MM.1S (cell line): Measurements from ENCODE around the gene NBAS.

Experiments
- EZH2 ChIP-seq: fragments of 300-600 bp; sonication (generic); optimal IDR thresholded peaks from 2 replicates; pipeline ENCODE3; 2017; ENCODE audit warnings: low read depth, mild to moderate bottlenecking, antibody characterized with exemption, low read length, mixed read lengths
- EZH2phosphoT487 ChIP-seq: fragments of 300-600 bp; sonication (generic); IDR thresholded peaks from 2 replicates; pipeline ENCODE4 v1.6.1; 2018; ENCODE audit warnings: antibody characterized with exemption, low read length
- TF ChIP-seq, protein P1 (sequence below): fragments of 300-600 bp; sonication (generic); IDR thresholded peaks from 2 replicates; pipeline ENCODE4 v1.5.1; 2016; ENCODE audit warnings: antibody characterized with exemption, low read length, mixed read lengths

GRCh38 chr2:15494877-15495276 lies 66.3 kb downstream of the NBAS start:
- TF ChIP-seq, protein P1, sequence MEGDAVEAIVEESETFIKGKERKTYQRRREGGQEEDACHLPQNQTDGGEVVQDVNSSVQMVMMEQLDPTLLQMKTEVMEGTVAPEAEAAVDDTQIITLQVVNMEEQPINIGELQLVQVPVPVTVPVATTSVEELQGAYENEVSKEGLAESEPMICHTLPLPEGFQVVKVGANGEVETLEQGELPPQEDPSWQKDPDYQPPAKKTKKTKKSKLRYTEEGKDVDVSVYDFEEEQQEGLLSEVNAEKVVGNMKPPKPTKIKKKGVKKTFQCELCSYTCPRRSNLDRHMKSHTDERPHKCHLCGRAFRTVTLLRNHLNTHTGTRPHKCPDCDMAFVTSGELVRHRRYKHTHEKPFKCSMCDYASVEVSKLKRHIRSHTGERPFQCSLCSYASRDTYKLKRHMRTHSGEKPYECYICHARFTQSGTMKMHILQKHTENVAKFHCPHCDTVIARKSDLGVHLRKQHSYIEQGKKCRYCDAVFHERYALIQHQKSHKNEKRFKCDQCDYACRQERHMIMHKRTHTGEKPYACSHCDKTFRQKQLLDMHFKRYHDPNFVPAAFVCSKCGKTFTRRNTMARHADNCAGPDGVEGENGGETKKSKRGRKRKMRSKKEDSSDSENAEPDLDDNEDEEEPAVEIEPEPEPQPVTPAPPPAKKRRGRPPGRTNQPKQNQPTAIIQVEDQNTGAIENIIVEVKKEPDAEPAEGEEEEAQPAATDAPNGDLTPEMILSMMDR, result no peak
- TF ChIP-seq EZH2phosphoT487 (no peak), EZH2 (no peak)
